GM18870 (cell line): ENCODE results near the gene EVPL.
"Not testable (repeated sequence)": the region's sequence is repeated elsewhere in the genome, so short reads cannot be mapped to it uniquely, and the experiment has no call there.

ENCODE experiments used
- ATAC-seq: cut with Tn5 transposase; IDR thresholded peaks from one replicate; pipeline ENCODE4 v1.9.1; 2021; ENCODE audit warnings: moderate library complexity; ENCODE audit not compliant: unreplicated experiment

Gene EVPL

GRCh38 chr17:76027159-76027839, at the start of gene EVPL:
Gene EVPL, minus strand, starts transcription at chr17:76027306. Its CDS starts 108 bp downstream, at chr17:76027198.
- ATAC-seq = no peak

GRCh38 chr17:76076146-76076764, 49.1 kb upstream of the EVPL start:
- ATAC-seq = no peak

GRCh38 chr17:76075364-76076145, 48.4 kb upstream of the EVPL start:
- ATAC-seq = no peak

GRCh38 chr17:76074390-76075363, 47.6 kb upstream of the EVPL start, which contains the start of gene GALR2:
Gene GALR2, plus strand, starts transcription at chr17:76074781. Its CDS starts 103 bp downstream, at chr17:76074884.
- ATAC-seq = no peak

GRCh38 chr17:76072148-76072858, 45.2 kb upstream of the EVPL start, which contains the start of gene SRP68:
Gene SRP68, minus strand, starts transcription at chr17:76072517. Its CDS starts 26 bp downstream, at chr17:76072491.
- ATAC-seq = peak; percentile 57

DNA sequence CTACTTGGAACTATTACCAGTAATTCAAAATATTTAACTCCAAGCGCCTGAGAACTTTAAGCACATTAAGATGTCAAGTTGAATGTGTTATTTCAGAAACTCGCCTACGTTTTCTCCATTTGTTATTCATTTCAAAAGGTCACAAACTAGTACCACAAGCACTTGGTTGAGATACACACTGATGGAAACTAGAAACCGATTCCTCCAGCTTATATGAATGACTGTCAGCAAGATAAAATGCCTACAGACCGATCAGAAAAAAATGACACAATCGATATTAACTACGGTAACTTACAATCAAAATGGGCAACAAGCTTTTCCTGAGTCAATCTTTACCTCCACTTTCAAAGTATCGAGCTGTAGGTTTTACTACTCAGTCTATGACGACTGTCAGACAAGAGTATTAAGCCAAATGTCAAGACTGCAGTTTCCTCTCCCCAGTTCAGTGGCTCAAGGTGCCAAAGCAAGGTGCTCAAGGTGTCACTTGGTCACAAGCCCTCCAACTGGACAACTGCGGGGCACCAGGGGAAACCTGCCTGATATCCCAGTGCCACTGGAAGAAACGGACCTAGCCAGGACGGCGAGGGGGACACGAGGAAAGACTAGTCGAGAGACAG, 44.5 kb upstream of the EVPL start:
- ATAC-seq = no peak

DNA sequence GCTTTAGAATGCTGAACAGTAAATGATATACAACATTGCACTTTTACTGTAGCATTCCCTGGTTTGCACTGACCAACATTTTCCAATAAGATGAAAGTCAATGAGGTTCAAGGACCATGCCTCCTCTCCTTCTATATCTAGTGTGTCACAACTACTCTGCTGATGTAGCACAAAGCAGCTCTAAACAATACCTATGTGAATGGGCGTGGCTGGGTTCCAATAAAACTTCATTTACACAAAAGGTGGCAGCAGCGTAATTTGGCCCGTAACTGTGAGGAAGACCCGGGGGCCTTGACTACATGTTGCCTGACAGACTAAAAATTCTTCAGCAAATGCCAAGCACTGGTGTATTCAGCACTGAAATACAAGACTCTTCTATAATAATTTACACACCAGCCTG, 38.7 kb upstream of the EVPL start:
- ATAC-seq = no peak

DNA sequence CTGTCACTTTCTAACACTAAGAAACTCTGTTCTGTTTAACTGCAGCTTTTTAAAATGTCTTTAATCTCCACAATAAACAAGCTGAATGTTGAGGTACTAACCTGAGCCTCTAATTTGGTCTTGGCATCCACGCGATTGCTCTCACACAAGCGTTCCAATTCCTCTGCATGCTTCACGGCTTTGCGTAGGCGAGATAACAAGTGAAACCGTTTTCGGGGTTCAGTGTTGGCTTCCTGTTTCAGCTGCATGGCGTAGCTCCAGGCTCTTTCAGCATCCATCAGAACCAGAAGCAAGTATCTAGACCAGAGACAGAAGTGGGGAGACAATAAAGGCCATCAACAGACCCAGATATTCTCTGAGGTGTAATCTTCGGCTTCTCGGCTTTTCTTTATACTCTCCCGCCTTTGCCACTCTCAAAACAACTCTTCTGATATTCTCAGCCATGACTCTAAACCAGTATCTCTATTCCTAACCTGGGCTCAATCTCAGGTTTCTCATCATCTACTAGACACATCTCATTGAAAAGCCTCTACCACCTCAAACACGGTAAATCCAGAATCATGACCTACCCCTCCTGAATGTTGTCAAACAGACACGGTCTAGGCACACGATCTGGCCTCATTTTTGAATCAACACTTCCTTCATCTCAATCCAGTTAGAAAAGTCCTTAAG, 36.9 kb upstream of the EVPL start:
- ATAC-seq = no peak

- not testable (repeated sequence) for ATAC-seq
Measured at GRCh38 chr17:76058264-76058663, 31.2 kb upstream of the EVPL start.

- ATAC-seq = no peak
Measured at GRCh38 chr17:76056882-76057281, 29.8 kb upstream of the EVPL start.

DNA sequence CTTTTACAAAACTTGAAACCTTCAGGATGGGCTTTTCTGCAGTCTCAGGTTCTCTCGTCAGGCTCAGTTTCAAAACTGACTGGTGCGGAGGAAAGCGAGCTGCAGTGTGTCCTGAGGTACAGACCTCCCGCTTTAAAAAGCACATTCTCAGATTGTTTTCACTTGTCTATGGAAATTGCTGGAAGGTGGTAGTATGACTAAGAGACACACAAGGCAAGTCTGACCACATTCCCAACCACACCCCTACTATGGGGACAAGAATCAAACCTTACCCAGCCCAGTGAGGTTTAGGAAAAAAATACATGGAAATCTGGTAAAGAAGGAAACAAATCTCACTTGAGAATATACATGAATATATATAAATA, 27.0 kb upstream of the EVPL start:
- no peak for ATAC-seq

GRCh38 chr17:76053246-76054111, 26.4 kb upstream of the EVPL start:
- no peak for ATAC-seq

- ATAC-seq = no peak
Measured at GRCh38 chr17:76051561-76051960, 24.5 kb upstream of the EVPL start.

DNA sequence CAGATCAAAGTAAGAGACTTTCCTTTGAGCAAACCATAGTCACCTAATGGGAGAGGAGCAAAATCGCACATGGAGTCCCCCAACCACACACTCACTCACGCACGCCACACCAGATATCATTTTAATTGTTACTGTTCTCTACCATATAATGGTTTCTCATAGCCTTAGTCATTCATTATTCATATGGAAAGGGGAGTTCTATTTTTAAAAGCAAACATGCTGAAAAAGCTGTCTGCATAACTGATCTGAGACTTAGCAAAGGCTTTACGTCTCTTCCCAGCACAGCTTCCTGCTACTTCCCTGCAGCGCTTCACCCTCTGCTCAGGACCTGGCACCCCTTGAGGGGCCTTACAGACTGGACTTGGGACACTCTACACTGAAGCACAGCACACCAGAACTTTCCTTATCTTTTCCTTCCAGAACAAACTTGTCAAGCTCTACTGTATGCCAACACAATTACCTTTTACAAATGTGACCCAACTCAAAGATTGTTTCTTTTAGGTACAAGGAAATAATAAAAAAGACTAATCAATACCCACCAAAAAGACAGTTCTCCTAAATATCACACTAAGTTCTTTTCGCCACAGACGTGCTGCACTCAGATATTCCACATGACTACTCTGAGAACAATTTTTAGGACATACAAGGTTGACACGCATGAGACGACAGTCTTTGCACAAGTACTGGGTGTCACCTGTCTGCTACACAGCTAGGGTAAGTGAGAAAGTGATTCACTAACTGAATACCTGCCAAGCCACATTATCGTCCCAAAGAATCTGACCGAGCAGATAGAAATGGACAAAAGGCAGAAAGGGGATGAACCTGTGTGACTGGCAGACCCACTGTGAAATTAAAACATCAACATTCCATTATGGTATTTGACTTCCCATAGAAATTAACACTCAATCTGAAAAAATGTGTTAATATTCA, 23.7 kb upstream of the EVPL start:
- ATAC-seq = no peak

- ATAC-seq = no peak
Measured at GRCh38 chr17:76049836-76050537, 22.9 kb upstream of the EVPL start.

GRCh38 chr17:76049239-76049638, 22.1 kb upstream of the EVPL start:
- no peak for ATAC-seq
